Lower leg skin (tissue), 3 donors: ENCODE data around the gene IFNA4.

Experiments used
- POLR2A ChIP-seq, 2 donors: fragments of 450-650 bp; IDR thresholded peaks; one replicate each; pipeline ENCODE4 v1.6.1; 2016 to 2017; ENCODE audit warnings: antibody characterized with exemption in 2 of 2, mild to moderate bottlenecking in 1 of 2, moderate library complexity in 1 of 2
- TF ChIP-seq, protein P1 (sequence below), 3 donors: fragments of 450-650 bp; IDR thresholded peaks; one replicate each; pipeline ENCODE4 v1.5.1; 2016; ENCODE audit warnings: antibody characterized with exemption in 3 of 3, mild to moderate bottlenecking in 3 of 3, moderate library complexity in 2 of 3

- TF ChIP-seq, protein P1, sequence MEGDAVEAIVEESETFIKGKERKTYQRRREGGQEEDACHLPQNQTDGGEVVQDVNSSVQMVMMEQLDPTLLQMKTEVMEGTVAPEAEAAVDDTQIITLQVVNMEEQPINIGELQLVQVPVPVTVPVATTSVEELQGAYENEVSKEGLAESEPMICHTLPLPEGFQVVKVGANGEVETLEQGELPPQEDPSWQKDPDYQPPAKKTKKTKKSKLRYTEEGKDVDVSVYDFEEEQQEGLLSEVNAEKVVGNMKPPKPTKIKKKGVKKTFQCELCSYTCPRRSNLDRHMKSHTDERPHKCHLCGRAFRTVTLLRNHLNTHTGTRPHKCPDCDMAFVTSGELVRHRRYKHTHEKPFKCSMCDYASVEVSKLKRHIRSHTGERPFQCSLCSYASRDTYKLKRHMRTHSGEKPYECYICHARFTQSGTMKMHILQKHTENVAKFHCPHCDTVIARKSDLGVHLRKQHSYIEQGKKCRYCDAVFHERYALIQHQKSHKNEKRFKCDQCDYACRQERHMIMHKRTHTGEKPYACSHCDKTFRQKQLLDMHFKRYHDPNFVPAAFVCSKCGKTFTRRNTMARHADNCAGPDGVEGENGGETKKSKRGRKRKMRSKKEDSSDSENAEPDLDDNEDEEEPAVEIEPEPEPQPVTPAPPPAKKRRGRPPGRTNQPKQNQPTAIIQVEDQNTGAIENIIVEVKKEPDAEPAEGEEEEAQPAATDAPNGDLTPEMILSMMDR (IDR thresholded peaks at IDR 0.05), result no peak
- no peak for TF ChIP-seq POLR2A (IDR thresholded peaks at IDR 0.05)
Measured at GRCh38 chr9:21144603-21145002, 42.8 kb downstream of the IFNA4 start.
